Chondrocyte (in vitro differentiated cells): Measurements from ENCODE around the gene RETREG1. TPM values are rescaled to one million over a fixed set of nuclear protein-coding genes. Genes with fewer than 3 reads are reported as not detected.

Experiments
- DNase-seq: peaks from one replicate; pipeline ENCODE4 v3.0.0; 2021; ENCODE audit warnings: mixed read lengths, low spot score
- H3K27ac Mint-ChIP-seq: one replicate; pipeline ENCODE4 v1.8.0; 2021; ENCODE audit warnings: mild to moderate bottlenecking, moderate library complexity, mixed read lengths; ENCODE audit not compliant: unreplicated experiment
- H3K27me3 Mint-ChIP-seq: 2 replicates; pipeline ENCODE4 v1.8.0; 2021; ENCODE audit warnings: low read depth, mixed read lengths
- H3K36me3 Mint-ChIP-seq: 2 replicates; pipeline ENCODE4 v1.8.0; 2021; ENCODE audit warnings: low read depth, mixed read lengths
- H3K4me1 Mint-ChIP-seq: 2 replicates; pipeline ENCODE4 v1.8.0; 2021; ENCODE audit warnings: low read depth, mild to moderate bottlenecking, mixed read lengths
- H3K4me3 Mint-ChIP-seq: one replicate; pipeline ENCODE4 v1.8.0; 2021; ENCODE audit warnings: mild to moderate bottlenecking, moderate library complexity, mixed read lengths; ENCODE audit not compliant: unreplicated experiment
- H3K9me3 Mint-ChIP-seq: 2 replicates; pipeline ENCODE4 v1.8.0; 2021; ENCODE audit warnings: low read depth, mixed read lengths
- CTCF ChIP-seq: fragments of 200-600 bp; sonication (generic); IDR thresholded peaks from 2 replicates; pipeline ENCODE4 v1.5.0; 2021; ENCODE audit warnings: antibody characterized with exemption, mild to moderate bottlenecking, moderate library complexity
- total RNA-seq: library from RNA; stranded (reverse); gene quantifications from 3 replicates; pipeline ENCODE4 v1.2.1, GENCODE V29; 2021

RETREG1 gene
- total RNA-seq, 1 donor from 2014 or later, result 3.3 TPM

- no peaks in the 10 kb centered on the region for H3K9me3 Mint-ChIP-seq
- no peak for DNase-seq
- H3K4me3 Mint-ChIP-seq, result no peak overlapping the region
- peaks cover 4% of the 10 kb centered on the region for H3K4me1 Mint-ChIP-seq
- H3K27me3 Mint-ChIP-seq, result peaks cover 19% of the 10 kb centered on the region
- H3K36me3 Mint-ChIP-seq, result no peaks in the 10 kb centered on the region
- H3K27ac Mint-ChIP-seq, result no peak overlapping the region
- TF ChIP-seq CTCF, result no peak
These were observed 10.0 kb upstream of the RETREG1 start for GRCh38 chr5:16626696-16627264.

- Mint-ChIP-seq H3K4me3 (no peak overlapping the region), H3K4me1 (peaks cover 4% of the 10 kb centered on the region), H3K27ac (no peak overlapping the region), H3K27me3 (peaks cover 25% of the 10 kb centered on the region), H3K9me3 (no peaks in the 10 kb centered on the region), H3K36me3 (no peaks in the 10 kb centered on the region)
- TF ChIP-seq CTCF, result no peak
- DNase-seq, result no peak
These were observed 8.3 kb upstream of the RETREG1 start for GRCh38 chr5:16625096-16625495.

- Mint-ChIP-seq H3K4me1 (peaks cover 7% of the 10 kb centered on the region), H3K27ac (no peak overlapping the region), H3K9me3 (no peaks in the 10 kb centered on the region), H3K36me3 (no peaks in the 10 kb centered on the region), H3K4me3 (no peak overlapping the region), H3K27me3 (peaks cover 20% of the 10 kb centered on the region)
- DNase-seq, result no peak
- TF ChIP-seq CTCF, result no peak
These were observed 2.3 kb upstream of the RETREG1 start for GRCh38 chr5:16619136-16619535.

- Mint-ChIP-seq H3K9me3 (no peaks in the 10 kb centered on the region), H3K27me3 (peaks cover 21% of the 10 kb centered on the region), H3K4me1 (peaks cover 7% of the 10 kb centered on the region), H3K27ac (no peak overlapping the region), H3K36me3 (no peaks in the 10 kb centered on the region), H3K4me3 (no peak overlapping the region)
- no peak for TF ChIP-seq CTCF
- no peak for DNase-seq
These were observed 1.5 kb upstream of the RETREG1 start for GRCh38 chr5:16618138-16618897.

GRCh38 chr5:16617274-16617968 lies 624 bp upstream of the RETREG1 start:
- Mint-ChIP-seq H3K27ac (no peak overlapping the region), H3K4me1 (peaks cover 7% of the 10 kb centered on the region), H3K9me3 (no peaks in the 10 kb centered on the region), H3K4me3 (no peak overlapping the region), H3K36me3 (no peaks in the 10 kb centered on the region), H3K27me3 (peaks cover 24% of the 10 kb centered on the region)
- no peak for TF ChIP-seq CTCF
- no peak for DNase-seq
